ENCODE measurements around the gene PLEKHG2.
"Not testable (repeated sequence)": the region's sequence is repeated elsewhere in the genome, so short reads cannot be mapped to it uniquely, and the experiment has no call there.

PLEKHG2 gene

GRCh38 chr19:39446365-39447084 lies 34.1 kb downstream of the PLEKHG2 start:
- no peak for DNase-seq (ENCODE audit: low read depth, low spot score)

- no peak for DNase-seq (ENCODE audit: low read depth, low spot score)
Measured at GRCh38 chr19:39448271-39448670, 35.8 kb downstream of the PLEKHG2 start.

- DNase-seq (ENCODE audit: low read depth, low spot score): no peak
Measured at GRCh38 chr19:39449116-39449797, 36.8 kb downstream of the PLEKHG2 start.

- not testable (repeated sequence) for DNase-seq (ENCODE audit: low read depth, low spot score)
Measured at GRCh38 chr19:39451257-39451656, 38.8 kb downstream of the PLEKHG2 start.

GRCh38 chr19:39463403-39463802 lies 50.9 kb downstream of the PLEKHG2 start:
- DNase-seq (ENCODE audit: low read depth, low spot score): no peak

GRCh38 chr19:39465956-39466747 lies 53.7 kb downstream of the PLEKHG2 start:
- no peak for DNase-seq (ENCODE audit: low read depth, low spot score)

- DNase-seq (ENCODE audit: low read depth, low spot score): no peak
Measured at GRCh38 chr19:39467941-39468340, 55.5 kb downstream of the PLEKHG2 start.

GRCh38 chr19:39469036-39469435 lies 56.6 kb downstream of the PLEKHG2 start:
- no peak for DNase-seq (ENCODE audit: low read depth, low spot score)

GRCh38 chr19:39469567-39469966 lies 57.1 kb downstream of the PLEKHG2 start:
- DNase-seq (ENCODE audit: low read depth, low spot score): no peak

GRCh38 chr19:39470724-39471339 lies 58.4 kb downstream of the PLEKHG2 start:
- no peak for DNase-seq (ENCODE audit: low read depth, low spot score)

- no peak for DNase-seq (ENCODE audit: low read depth, low spot score)
Measured at GRCh38 chr19:39471756-39472536, 59.5 kb downstream of the PLEKHG2 start.

- no peak for DNase-seq (ENCODE audit: low read depth, low spot score)
Measured at GRCh38 chr19:39472746-39473442, 60.4 kb downstream of the PLEKHG2 start.

- no peak for DNase-seq (ENCODE audit: low read depth, low spot score)
Measured at GRCh38 chr19:39473443-39473960, 61.0 kb downstream of the PLEKHG2 start.

GRCh38 chr19:39474139-39474620 lies 61.7 kb downstream of the PLEKHG2 start:
- DNase-seq (ENCODE audit: low read depth, low spot score): no peak

GRCh38 chr19:39475748-39476147 lies 63.3 kb downstream of the PLEKHG2 start:
- no peak for DNase-seq (ENCODE audit: low read depth, low spot score)
